ENCODE results near the gene PHACTR2.

GRCh38 chr6:143747347-143747842 lies 69.6 kb downstream of the PHACTR2 start:
- TF ChIP-seq CTCF (IDR thresholded peaks at IDR 0.05) (no peak), POLR2A (IDR thresholded peaks at IDR 0.05) (no peak)

Data from heart left ventricle (tissue), 13 donors.